ENCODE data around the gene CCDC120. TPM values are rescaled to one million over a fixed set of nuclear protein-coding genes. Genes with fewer than 3 reads are reported as not detected.
A peak's percentile ranks its signal among the peaks of the same experiment; 100 is the strongest.

CCDC120 gene
- total RNA-seq, 1 experiment from 2014 or later: 23.9 TPM

GRCh38 chrX:49029876-49030275, 28.9 kb upstream of the CCDC120 start:
- no TSS peak for BruUV-seq (replicated peaks)
- no peak overlapping the region for H3K27ac ChIP-seq
- H3K27me3 ChIP-seq (ENCODE audit: insufficient read depth, low read depth): no peaks in the 10 kb centered on the region
- peak in 1 of 2 experiments; percentile 45 for DNase-seq
- intact Hi-C loops (cut with micrococcal nuclease; ENCODE audit: unreplicated experiment): no loop called here
- POLR2A ChIA-PET (ENCODE audit: unreplicated experiment): no interaction called here
- no peaks in the 10 kb centered on the region for H3K36me3 ChIP-seq (ENCODE audit: low read depth)
- H2AFZ ChIP-seq: no peak overlapping the region
- CTCF ChIA-PET: no interaction called here
- H3K4me1 ChIP-seq (replicated peaks; ENCODE audit: insufficient read depth): no peaks in the 10 kb centered on the region
- H3K4me2 ChIP-seq: no peak overlapping the region
- H3K9me2 ChIP-seq (ENCODE audit: insufficient read depth): no peaks in the 10 kb centered on the region
- H3K9me3 ChIP-seq (ENCODE audit: insufficient read depth, low read depth): no peaks in the 10 kb centered on the region
- H3K79me2 ChIP-seq (ENCODE audit: low read depth): no peaks in the 10 kb centered on the region
- H3K4me3 ChIP-seq: no peak overlapping the region
- no peaks in the 10 kb centered on the region for H4K20me1 ChIP-seq (ENCODE audit: insufficient read depth)
- TF ChIP-seq CTCF (conservative IDR thresholded peaks at IDR 0.05): no peak
- no peak for TF ChIP-seq EZH2 (IDR thresholded peaks at IDR 0.05; ENCODE audit: low read depth)
- no peaks in the 10 kb centered on the region for H3F3A ChIP-seq (ENCODE audit: insufficient read depth, low read depth)

- H3K27me3 ChIP-seq (ENCODE audit: insufficient read depth, low read depth): no peaks in the 10 kb centered on the region
These were observed 28.5 kb upstream of the CCDC120 start for GRCh38 chrX:49030283-49030682.

GRCh38 chrX:49037883-49038475, 20.8 kb upstream of the CCDC120 start:
- Histone ChIP-seq H3K9me3 (ENCODE audit: insufficient read depth, low read depth) (no peaks in the 10 kb centered on the region), H3K4me2 (peak overlapping the region; percentile 36; the same call in 1 of the 2 replicates), H3K9me2 (ENCODE audit: insufficient read depth) (no peaks in the 10 kb centered on the region), H3K27ac (peak overlapping the region; percentile 63), H3K36me3 (ENCODE audit: low read depth) (no peaks in the 10 kb centered on the region), H4K20me1 (ENCODE audit: insufficient read depth) (no peaks in the 10 kb centered on the region), H3K4me1 (replicated peaks; ENCODE audit: insufficient read depth) (peaks cover 17% of the 10 kb centered on the region), H2AFZ (no peak overlapping the region), H3K79me2 (ENCODE audit: low read depth) (peaks cover 26% of the 10 kb centered on the region), H3K4me3 (no peak overlapping the region), H3F3A (ENCODE audit: insufficient read depth, low read depth) (no peaks in the 10 kb centered on the region), H3K27me3 (ENCODE audit: insufficient read depth, low read depth) (no peaks in the 10 kb centered on the region)
- ChIA-PET CTCF (interaction anchor here (0.5 kb wide), 1 partner anchor 36 kb away, joined by 3 read pairs; the partner anchor contains the start of gene GRIPAP1), POLR2A (ENCODE audit: unreplicated experiment) (no interaction called here)
- intact Hi-C loops (cut with micrococcal nuclease; ENCODE audit: unreplicated experiment): no loop called here
- peak in 1 of 2 experiments; percentile 58 for DNase-seq
- no TSS peak for BruUV-seq (replicated peaks)
- TF ChIP-seq CTCF (conservative IDR thresholded peaks at IDR 0.05) (no peak), EZH2 (IDR thresholded peaks at IDR 0.05; ENCODE audit: low read depth) (no peak)

More at GRCh38 chrX:49030283-49030682, 28.5 kb upstream of the CCDC120 start:
- Histone ChIP-seq H2AFZ (no peak overlapping the region), H3K4me2 (no peak overlapping the region), H3K36me3 (ENCODE audit: low read depth) (no peaks in the 10 kb centered on the region), H3F3A (ENCODE audit: insufficient read depth, low read depth) (no peaks in the 10 kb centered on the region), H3K9me3 (ENCODE audit: insufficient read depth, low read depth) (no peaks in the 10 kb centered on the region), H3K4me1 (replicated peaks; ENCODE audit: insufficient read depth) (no peaks in the 10 kb centered on the region), H4K20me1 (ENCODE audit: insufficient read depth) (no peaks in the 10 kb centered on the region), H3K79me2 (ENCODE audit: low read depth) (no peaks in the 10 kb centered on the region), H3K27ac (no peak overlapping the region), H3K9me2 (ENCODE audit: insufficient read depth) (no peaks in the 10 kb centered on the region), H3K4me3 (no peak overlapping the region)
- intact Hi-C loops (cut with micrococcal nuclease; ENCODE audit: unreplicated experiment): no loop called here
- no peak for DNase-seq
- CTCF ChIA-PET: no interaction called here
- POLR2A ChIA-PET (ENCODE audit: unreplicated experiment): no interaction called here
- no TSS peak for BruUV-seq (replicated peaks)
- no peak for TF ChIP-seq CTCF (conservative IDR thresholded peaks at IDR 0.05)
- no peak for TF ChIP-seq EZH2 (IDR thresholded peaks at IDR 0.05; ENCODE audit: low read depth)
